Thyroid gland (tissue), 4 donors: ENCODE measurements around the gene VAMP2. TPM values are rescaled to one million over a fixed set of nuclear protein-coding genes. Genes with fewer than 3 reads are reported as not detected.
A peak's percentile ranks its signal among the peaks of the same experiment; 100 is the strongest.

Experiments
- DNase-seq, 2 donors: peaks; one replicate each; pipeline ENCODE4 v3.0.0-alpha.2; 2019
- H3K27ac ChIP-seq, 3 donors: fragments of 200-600 bp; sonication (generic); 1 replicate in 2 of 3; 2 replicates in 1 of 3; pipeline ENCODE4 v1.5.1; 2016 to 2019; ENCODE audit warnings: mild to moderate bottlenecking in 1 of 3, moderate library complexity in 1 of 3
- H3K27me3 ChIP-seq: fragments of 200-600 bp; sonication (generic); one replicate; pipeline ENCODE4 v1.5.1; 2019
- H3K36me3 ChIP-seq, 2 donors: fragments of 200-600 bp; sonication (generic); one replicate each; pipeline ENCODE4 v1.5.1; 2016 to 2019
- H3K4me1 ChIP-seq, 2 donors: fragments of 200-600 bp; sonication (generic); one replicate each; pipeline ENCODE4 v1.5.1; 2017 to 2019
- H3K4me3 ChIP-seq, 3 donors: fragments of 200-600 bp; sonication (generic); replicated peaks in 1 of 3; 1 replicate in 2 of 3; 2 replicates in 1 of 3; pipeline ENCODE4 v1.5.1; 2016; ENCODE audit warnings: mild to moderate bottlenecking in 1 of 3
- H3K9me3 ChIP-seq: fragments of 200-600 bp; sonication (generic); one replicate; pipeline ENCODE4 v1.5.1; 2017
- POLR2A ChIP-seq, 2 donors: fragments of 450-650 bp; IDR thresholded peaks; one replicate each; pipeline ENCODE4 v1.6.1; 2017; ENCODE audit warnings: antibody characterized with exemption in 2 of 2, mild to moderate bottlenecking in 2 of 2, moderate library complexity in 1 of 2
- WGBS, 2 donors: methylation state at CpG; one replicate each; pipeline ENCODE4 v1.1.5; 2017; 5-methylcytosine and 5-hydroxymethylcytosine counted together
- intact Hi-C: fragments of 100-400 bp; cut with DNase I; formaldehyde crosslinking; loops from one replicate; pipeline ENCODE4 v1.15.1; 2023
- total RNA-seq, 4 donors: library from RNA; depleted of rRNA; stranded (reverse); fragments of >200 nt; gene quantifications; one replicate each; pipeline ENCODE4 v1.2.3, GENCODE V29; 2016
- TF ChIP-seq, protein P1 (sequence below), 6 experiments: fragments of 200-600 bp in 3 of 6; fragments of 450-650 bp in 3 of 6; sonication (generic) in 3 of 6; IDR thresholded peaks; one replicate each; pipeline ENCODE4 v1.5.1; 2016 to 2019; ENCODE audit warnings: antibody characterized with exemption in 6 of 6, mild to moderate bottlenecking in 2 of 6, inconsistent platforms in 1 of 6, moderate library complexity in 1 of 6

VAMP2 gene
- total RNA-seq, 4 donors from 2014 or later: 30.6 to 35.2 (median 33.4) TPM

DNA sequence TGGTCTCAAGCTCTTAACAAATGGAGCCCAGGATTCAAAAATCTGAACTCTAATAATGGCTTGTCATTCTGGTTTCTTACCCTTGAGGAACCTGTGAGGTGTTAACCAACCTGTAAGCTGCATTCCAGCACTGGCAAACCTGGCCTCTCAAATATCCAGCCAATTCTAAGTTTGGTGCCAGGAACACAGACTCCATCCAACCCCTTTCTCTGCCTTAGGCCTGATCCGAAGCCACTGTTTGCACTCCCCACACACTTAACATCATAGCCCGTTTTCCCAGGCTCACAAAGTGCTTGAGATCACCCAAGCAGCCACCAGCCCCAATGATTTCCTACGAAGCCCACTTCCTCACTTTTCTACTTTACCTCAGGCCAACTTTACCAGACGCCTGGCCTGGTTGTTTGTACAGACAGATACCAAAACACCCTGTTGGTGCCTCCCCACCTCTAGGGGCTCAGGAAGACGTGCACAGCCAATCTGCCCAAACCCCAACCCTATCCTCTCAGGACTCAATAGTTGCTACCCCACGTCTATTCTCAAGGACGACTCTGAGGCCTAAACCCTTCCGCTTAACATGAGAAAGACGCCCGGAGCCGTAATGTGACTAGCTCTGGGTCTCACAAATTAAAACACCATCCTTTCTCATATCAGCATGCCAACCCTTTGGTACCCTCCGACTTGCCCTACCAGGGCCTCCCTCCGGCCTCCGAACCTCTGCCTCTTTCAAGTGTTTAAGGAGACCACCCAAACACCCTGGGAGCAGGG is 7.3 kb downstream of the VAMP2 start:
- Histone ChIP-seq H3K27me3 (no peaks in the 10 kb centered on the region), H3K9me3 (no peaks in the 10 kb centered on the region), H3K4me1 (peaks cover 31 to 55% of the 10 kb centered on the region in 2 donors), H3K36me3 (peaks cover 8 to 9% of the 10 kb centered on the region in 2 donors), H3K27ac (peak overlapping the region; percentile 98 to 100 (median 100)), H3K4me3 (peak overlapping the region; percentile 63 to 100 (median 81))
- peak; percentile 81 to 82 for DNase-seq
- WGBS, 2 donors: 17 to 20% methylated on average over 14 of the region's 14 CpGs
- peak; percentile 39 to 92 for TF ChIP-seq POLR2A (IDR thresholded peaks at IDR 0.05)
- TF ChIP-seq, protein P1, sequence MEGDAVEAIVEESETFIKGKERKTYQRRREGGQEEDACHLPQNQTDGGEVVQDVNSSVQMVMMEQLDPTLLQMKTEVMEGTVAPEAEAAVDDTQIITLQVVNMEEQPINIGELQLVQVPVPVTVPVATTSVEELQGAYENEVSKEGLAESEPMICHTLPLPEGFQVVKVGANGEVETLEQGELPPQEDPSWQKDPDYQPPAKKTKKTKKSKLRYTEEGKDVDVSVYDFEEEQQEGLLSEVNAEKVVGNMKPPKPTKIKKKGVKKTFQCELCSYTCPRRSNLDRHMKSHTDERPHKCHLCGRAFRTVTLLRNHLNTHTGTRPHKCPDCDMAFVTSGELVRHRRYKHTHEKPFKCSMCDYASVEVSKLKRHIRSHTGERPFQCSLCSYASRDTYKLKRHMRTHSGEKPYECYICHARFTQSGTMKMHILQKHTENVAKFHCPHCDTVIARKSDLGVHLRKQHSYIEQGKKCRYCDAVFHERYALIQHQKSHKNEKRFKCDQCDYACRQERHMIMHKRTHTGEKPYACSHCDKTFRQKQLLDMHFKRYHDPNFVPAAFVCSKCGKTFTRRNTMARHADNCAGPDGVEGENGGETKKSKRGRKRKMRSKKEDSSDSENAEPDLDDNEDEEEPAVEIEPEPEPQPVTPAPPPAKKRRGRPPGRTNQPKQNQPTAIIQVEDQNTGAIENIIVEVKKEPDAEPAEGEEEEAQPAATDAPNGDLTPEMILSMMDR (IDR thresholded peaks at IDR 0.05): no peak
- intact Hi-C loops: no loop called here

GRCh38 chr17:8154608-8155155 is 8.1 kb downstream of the VAMP2 start:
- intact Hi-C loops: no loop called here
- H3K9me3 ChIP-seq: no peaks in the 10 kb centered on the region
- no peak for TF ChIP-seq POLR2A (IDR thresholded peaks at IDR 0.05)
- TF ChIP-seq, protein P1 (IDR thresholded peaks at IDR 0.05): no peak
- peak overlapping the region; percentile 58 to 100 (median 81) for H3K4me3 ChIP-seq
- H3K27ac ChIP-seq: peak overlapping the region; percentile 98 to 100 (median 100)
- WGBS, 2 donors: 22 to 30% methylated on average over 11 of the region's 11 CpGs
- H3K36me3 ChIP-seq: peaks cover 13 to 15% of the 10 kb centered on the region in 2 donors
- peaks cover 37 to 59% of the 10 kb centered on the region in 2 donors for H3K4me1 ChIP-seq
- no peaks in the 10 kb centered on the region for H3K27me3 ChIP-seq
- no peak for DNase-seq

GRCh38 chr17:8153957-8154607 is 8.7 kb downstream of the VAMP2 start:
- peak in 1 of 2 donors; percentile 94 for TF ChIP-seq POLR2A (IDR thresholded peaks at IDR 0.05)
- TF ChIP-seq, protein P1 (IDR thresholded peaks at IDR 0.05): peak in 1 of 6 experiments; percentile 14
- H3K27ac ChIP-seq: peak overlapping the region; percentile 98 to 100 (median 100)
- H3K9me3 ChIP-seq: no peaks in the 10 kb centered on the region
- DNase-seq: peak; percentile 99 to 100
- intact Hi-C loops: no loop called here
- H3K4me1 ChIP-seq: peaks cover 37 to 54% of the 10 kb centered on the region in 2 donors
- peaks cover 17 to 21% of the 10 kb centered on the region in 2 donors for H3K36me3 ChIP-seq
- peak overlapping the region; percentile 25 to 81 (median 58) for H3K4me3 ChIP-seq
- WGBS, 2 donors: 4 to 5% methylated on average over 21 to 22 of the region's 22 CpGs
- H3K27me3 ChIP-seq: no peaks in the 10 kb centered on the region

GRCh38 chr17:8153525-8153956 is 9.2 kb downstream of the VAMP2 start:
- intact Hi-C loops: no loop called here
- H3K36me3 ChIP-seq: peaks cover 23 to 27% of the 10 kb centered on the region in 2 donors
- peaks cover 37 to 49% of the 10 kb centered on the region in 2 donors for H3K4me1 ChIP-seq
- WGBS, 2 donors: 42 to 48% methylated on average over 13 of the region's 13 CpGs
- TF ChIP-seq, protein P1 (IDR thresholded peaks at IDR 0.05): no peak
- no peak for TF ChIP-seq POLR2A (IDR thresholded peaks at IDR 0.05)
- H3K27me3 ChIP-seq: no peaks in the 10 kb centered on the region
- no peaks in the 10 kb centered on the region for H3K9me3 ChIP-seq
- H3K4me3 ChIP-seq: peak overlapping the region in 2 of 3 donors; percentile 25 to 81
- DNase-seq: peak in 1 of 2 donors; percentile 57
- peak overlapping the region; percentile 93 to 100 (median 98) for H3K27ac ChIP-seq
